GM12875 (cell line): ENCODE measurements around the gene TRANK1.
"Not testable (repeated sequence)": the region's sequence is repeated elsewhere in the genome, so short reads cannot be mapped to it uniquely, and the experiment has no call there.

Experiments
- H3K4me3 ChIP-seq: one replicate; pipeline ENCODE4 v1.5.1; 2011; ENCODE audit warnings: low read depth, low read length, control low read depth
- CTCF ChIP-seq: IDR thresholded peaks from 2 replicates; pipeline ENCODE4 v1.5.1; 2011; ENCODE audit warnings: low read depth, mild to moderate bottlenecking, control low read depth, inconsistent platforms, low read length, moderate library complexity, borderline replicate concordance; ENCODE audit not compliant: insufficient read depth

TRANK1 gene

DNA sequence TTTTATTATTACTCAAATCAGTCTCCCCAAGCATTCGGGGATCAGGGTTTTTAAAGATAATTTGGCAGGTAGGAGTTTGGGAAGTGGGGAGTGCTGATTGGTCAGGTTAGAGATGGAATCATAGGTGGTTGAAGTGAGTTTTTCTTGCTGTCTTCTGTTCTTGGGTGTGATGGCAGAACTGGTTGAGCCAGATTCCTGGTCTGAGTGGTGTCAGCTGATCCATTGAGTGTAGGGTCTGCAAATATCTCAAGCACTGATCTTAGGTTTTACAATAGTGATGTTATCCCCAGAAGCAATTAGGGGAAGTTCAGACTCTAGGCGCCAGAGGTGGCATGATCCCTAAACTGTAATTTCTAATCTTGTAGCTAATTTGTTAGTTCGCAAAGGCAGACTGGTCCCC lies 20.6 kb upstream of the TRANK1 start:
- H3K4me3 ChIP-seq = no peak overlapping the region
- no peak for TF ChIP-seq CTCF

DNA sequence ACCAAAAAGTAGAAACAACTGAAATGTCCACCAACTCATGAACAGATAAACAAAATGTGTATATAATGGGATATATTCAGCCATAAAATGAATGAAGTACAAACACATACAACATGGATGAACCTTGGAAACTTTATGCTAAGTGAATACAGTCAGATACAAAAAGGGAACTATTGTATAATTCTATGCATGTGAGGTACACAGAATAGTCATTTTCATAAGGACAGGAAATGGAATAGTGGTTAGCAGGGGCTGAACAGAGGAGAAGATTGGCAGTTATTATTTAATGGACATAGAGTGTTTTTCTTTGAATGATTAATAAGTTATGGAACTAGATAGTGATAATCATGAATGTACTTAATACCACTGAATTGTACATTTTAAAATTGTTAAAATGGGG lies 20.0 kb upstream of the TRANK1 start:
- H3K4me3 ChIP-seq = no peak overlapping the region
- TF ChIP-seq CTCF = no peak

DNA sequence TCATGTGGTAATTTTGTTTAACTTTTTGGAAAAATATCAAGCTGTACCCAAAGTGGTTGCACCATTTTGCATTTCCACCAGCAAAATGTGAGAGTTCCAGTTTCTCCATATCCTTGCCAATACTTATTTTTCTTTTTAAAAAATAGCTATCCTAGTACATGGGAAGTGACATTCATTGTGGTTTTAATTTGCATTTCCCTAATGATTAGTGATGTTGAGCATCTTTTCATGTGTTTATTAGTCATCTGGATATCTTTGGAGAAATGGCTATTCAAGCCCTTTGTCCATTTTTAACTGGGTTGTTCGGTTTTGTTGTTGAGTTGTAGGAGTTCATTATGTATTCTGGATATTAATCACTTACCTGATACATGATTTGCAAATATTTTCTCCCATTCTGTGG lies 19.5 kb upstream of the TRANK1 start:
- no peak overlapping the region for H3K4me3 ChIP-seq
- TF ChIP-seq CTCF = no peak

- not testable (repeated sequence) for H3K4me3 ChIP-seq
These were observed 18.2 kb upstream of the TRANK1 start for GRCh38 chr3:36963008-36963407.

DNA sequence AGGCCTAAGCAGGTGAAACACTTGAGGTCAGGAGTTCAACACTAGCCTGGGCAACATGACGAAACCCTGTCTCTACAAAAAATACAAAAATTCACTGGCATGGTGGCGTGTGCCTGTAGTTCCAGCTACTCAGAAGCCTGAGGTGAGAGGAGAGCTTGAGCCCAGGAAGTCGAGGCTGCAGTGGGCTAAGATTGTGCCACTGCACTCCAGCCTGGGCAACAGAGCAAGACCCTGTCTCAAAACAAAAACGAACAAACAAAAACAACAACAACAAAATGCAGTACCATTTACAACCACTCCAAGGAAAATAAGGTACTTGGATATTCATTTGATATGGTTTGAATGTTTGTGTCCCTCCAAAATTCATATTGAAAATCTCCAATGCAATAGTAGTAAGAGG lies 15.6 kb upstream of the TRANK1 start:
- no peak overlapping the region for H3K4me3 ChIP-seq
- TF ChIP-seq CTCF = 0 out of 2 replicates have a peak, but pooled peaks have one; percentile 4

GRCh38 chr3:36959821-36960220 lies 15.0 kb upstream of the TRANK1 start:
- no peak overlapping the region for H3K4me3 ChIP-seq
- TF ChIP-seq CTCF = no peak

- TF ChIP-seq CTCF = no peak
- no peak overlapping the region for H3K4me3 ChIP-seq
These were observed 13.2 kb upstream of the TRANK1 start for GRCh38 chr3:36957862-36958686.
